WERI-Rb-1 (cell line): Measurements from ENCODE around the gene HHEX.

ENCODE experiments used
- DNase-seq: peaks from one replicate; pipeline ENCODE4 v3.0.0-alpha.2; 2020
- H3K27ac ChIP-seq: fragments of 250-450 bp; sonication (Bioruptor Pico); 2 replicates; pipeline ENCODE4 v1.5.1; 2020; ENCODE audit warnings: mild to moderate bottlenecking, moderate library complexity
- H3K27me3 ChIP-seq: fragments of 250-450 bp; sonication (Bioruptor Pico); 2 replicates; pipeline ENCODE4 v1.5.1; 2021; ENCODE audit warnings: mild to moderate bottlenecking, low read depth, moderate library complexity; ENCODE audit not compliant: insufficient read depth, severe bottlenecking
- H3K36me3 ChIP-seq: fragments of 250-450 bp; sonication (Bioruptor Pico); 2 replicates; pipeline ENCODE4 v1.5.1; 2020; ENCODE audit warnings: mild to moderate bottlenecking, moderate library complexity
- H3K4me3 ChIP-seq: 2 replicates; pipeline ENCODE4 v1.5.1; 2011; ENCODE audit warnings: low read depth, mild to moderate bottlenecking, control low read depth, low read length
- H3K9me3 ChIP-seq: fragments of 250-450 bp; sonication (Bioruptor Pico); 2 replicates; pipeline ENCODE4 v1.5.1; 2021; ENCODE audit warnings: mild to moderate bottlenecking, moderate library complexity; ENCODE audit not compliant: severe bottlenecking
- TF ChIP-seq, protein P1 (sequence below): IDR thresholded peaks from 2 replicates; pipeline ENCODE4 v1.5.1; 2011; ENCODE audit warnings: low read depth, mild to moderate bottlenecking, control low read depth, inconsistent platforms, low read length

Gene HHEX

DNA sequence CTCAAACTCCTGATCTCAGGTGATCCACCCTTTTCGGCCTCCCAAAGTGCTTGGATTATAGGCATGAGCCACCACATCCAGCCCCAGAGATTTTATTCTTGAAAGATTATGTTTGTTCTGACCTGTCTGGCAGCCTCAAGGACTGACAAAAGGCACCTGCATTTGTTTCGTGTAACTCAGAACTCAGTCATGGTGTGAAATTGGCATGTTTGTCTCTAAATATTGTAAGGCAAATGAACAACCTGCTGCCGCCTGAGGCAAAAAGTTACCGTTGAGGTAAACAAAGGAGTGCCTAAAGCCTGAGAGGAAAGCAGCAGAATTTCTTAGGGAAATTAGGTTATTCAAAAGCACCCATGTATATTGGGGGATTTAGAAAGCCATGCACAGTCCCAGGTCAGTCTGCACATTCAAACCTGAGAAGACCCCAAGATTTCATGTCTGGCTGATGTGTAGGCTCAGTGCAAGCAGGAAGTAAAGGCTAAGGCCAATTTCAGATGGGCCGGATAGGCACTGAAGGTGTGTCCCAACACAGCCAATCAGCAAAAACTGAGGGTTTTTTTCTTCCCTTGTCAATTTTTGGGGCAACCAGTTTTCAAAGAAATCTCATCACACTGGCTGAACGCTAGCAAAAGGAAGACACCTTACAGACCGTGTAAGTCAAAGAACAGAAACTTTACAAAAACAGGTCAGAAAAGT is 33.3 kb upstream of the HHEX start:
- Histone ChIP-seq H3K36me3 (peaks cover 46% of the 10 kb centered on the region), H3K27me3 (no peaks in the 10 kb centered on the region), H3K9me3 (no peaks in the 10 kb centered on the region), H3K4me3 (no peak overlapping the region), H3K27ac (no peak overlapping the region)
- no peak for DNase-seq
- TF ChIP-seq, protein P1, sequence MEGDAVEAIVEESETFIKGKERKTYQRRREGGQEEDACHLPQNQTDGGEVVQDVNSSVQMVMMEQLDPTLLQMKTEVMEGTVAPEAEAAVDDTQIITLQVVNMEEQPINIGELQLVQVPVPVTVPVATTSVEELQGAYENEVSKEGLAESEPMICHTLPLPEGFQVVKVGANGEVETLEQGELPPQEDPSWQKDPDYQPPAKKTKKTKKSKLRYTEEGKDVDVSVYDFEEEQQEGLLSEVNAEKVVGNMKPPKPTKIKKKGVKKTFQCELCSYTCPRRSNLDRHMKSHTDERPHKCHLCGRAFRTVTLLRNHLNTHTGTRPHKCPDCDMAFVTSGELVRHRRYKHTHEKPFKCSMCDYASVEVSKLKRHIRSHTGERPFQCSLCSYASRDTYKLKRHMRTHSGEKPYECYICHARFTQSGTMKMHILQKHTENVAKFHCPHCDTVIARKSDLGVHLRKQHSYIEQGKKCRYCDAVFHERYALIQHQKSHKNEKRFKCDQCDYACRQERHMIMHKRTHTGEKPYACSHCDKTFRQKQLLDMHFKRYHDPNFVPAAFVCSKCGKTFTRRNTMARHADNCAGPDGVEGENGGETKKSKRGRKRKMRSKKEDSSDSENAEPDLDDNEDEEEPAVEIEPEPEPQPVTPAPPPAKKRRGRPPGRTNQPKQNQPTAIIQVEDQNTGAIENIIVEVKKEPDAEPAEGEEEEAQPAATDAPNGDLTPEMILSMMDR: no peak

DNA sequence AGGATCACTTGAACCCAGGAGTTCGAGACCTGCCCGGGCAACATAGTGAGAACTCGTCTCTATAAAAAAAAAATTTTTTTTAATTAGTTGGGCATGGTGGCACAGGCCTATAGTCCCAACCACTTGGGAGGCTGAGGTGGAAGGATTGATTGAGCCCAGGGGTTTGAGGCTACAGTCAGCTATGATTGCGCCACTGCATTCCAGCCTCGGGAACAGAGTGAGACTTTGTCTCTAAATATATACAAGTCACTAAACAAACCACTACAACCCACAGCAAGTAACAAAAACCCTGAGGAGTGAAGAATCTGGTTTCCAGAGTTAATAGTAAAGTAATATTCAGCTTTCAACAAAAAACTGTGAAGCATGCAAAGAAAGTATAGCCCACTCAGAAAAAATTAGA is 32.7 kb upstream of the HHEX start:
- Histone ChIP-seq H3K27me3 (no peaks in the 10 kb centered on the region), H3K4me3 (no peak overlapping the region), H3K9me3 (no peaks in the 10 kb centered on the region), H3K27ac (no peak overlapping the region), H3K36me3 (peaks cover 39% of the 10 kb centered on the region)
- TF ChIP-seq, protein P1: no peak
- DNase-seq: no peak

DNA sequence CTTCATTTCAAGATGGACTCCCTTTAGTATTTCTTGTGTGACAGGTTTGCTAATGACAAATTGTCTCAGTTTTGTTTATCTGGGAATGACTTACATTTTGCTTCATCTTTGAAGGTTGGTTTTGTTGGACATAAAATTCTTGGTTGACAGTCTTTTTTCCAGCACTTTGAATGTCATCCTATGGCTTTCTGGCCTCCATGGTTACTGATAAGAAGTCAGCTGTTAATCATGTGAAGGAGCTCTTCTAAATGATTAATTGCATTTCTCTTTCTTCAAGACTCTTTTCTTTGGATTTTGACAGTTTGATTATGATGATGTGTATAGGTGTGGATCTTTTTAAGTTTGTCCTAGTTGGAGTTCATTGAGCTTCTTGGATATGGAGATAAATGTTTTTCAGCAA is 26.9 kb upstream of the HHEX start:
- Histone ChIP-seq H3K27ac (no peak overlapping the region), H3K36me3 (no peaks in the 10 kb centered on the region), H3K4me3 (no peak overlapping the region), H3K27me3 (no peaks in the 10 kb centered on the region), H3K9me3 (no peaks in the 10 kb centered on the region)
- DNase-seq: no peak
- TF ChIP-seq, protein P1: no peak

DNA sequence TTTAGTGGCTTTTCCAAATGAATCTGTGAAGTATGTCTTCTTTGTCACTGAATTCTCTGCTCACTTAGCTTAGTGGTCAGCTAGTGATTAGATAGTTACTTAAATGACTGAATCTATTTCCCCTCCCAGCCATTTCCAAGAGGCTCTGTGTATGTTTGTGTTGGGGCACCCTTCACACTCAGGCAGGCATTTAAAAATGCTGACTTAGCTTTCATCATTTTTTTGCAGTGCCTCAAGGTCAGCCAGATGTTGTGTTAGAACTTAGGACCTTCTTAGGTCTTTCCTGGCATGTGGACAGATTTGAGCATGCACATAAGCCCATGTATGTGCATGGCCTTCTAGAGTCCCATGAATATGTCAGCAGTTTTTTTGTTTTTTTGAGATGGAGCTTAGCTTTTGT is 25.4 kb upstream of the HHEX start:
- H3K27ac ChIP-seq: no peak overlapping the region
- no peak for DNase-seq
- no peaks in the 10 kb centered on the region for H3K9me3 ChIP-seq
- no peak overlapping the region for H3K4me3 ChIP-seq
- TF ChIP-seq, protein P1: no peak
- H3K36me3 ChIP-seq: no peaks in the 10 kb centered on the region
- H3K27me3 ChIP-seq: no peaks in the 10 kb centered on the region

DNA sequence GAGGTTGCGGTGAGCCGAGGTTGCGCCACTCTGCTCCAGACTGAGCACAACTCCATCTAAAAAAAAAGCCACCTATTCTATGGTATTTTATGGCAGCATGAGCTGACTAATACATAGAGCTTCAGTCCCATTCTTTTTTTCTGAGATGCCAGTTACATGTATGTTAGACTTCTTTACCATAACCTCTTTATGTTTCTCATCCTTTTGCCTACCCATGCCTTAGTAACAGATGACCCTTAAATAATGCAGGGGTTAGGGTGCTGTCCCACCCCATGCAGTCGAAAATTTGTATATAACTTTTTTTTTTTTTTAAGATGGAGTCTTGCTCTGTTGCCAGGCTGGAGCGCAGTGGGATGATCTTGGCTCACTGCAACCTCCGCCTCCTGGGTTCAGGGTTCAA is 22.7 kb upstream of the HHEX start:
- DNase-seq: no peak
- H3K27me3 ChIP-seq: no peaks in the 10 kb centered on the region
- H3K27ac ChIP-seq: no peak overlapping the region
- TF ChIP-seq, protein P1: no peak
- H3K36me3 ChIP-seq: no peaks in the 10 kb centered on the region
- no peaks in the 10 kb centered on the region for H3K9me3 ChIP-seq
- H3K4me3 ChIP-seq: no peak overlapping the region

DNA sequence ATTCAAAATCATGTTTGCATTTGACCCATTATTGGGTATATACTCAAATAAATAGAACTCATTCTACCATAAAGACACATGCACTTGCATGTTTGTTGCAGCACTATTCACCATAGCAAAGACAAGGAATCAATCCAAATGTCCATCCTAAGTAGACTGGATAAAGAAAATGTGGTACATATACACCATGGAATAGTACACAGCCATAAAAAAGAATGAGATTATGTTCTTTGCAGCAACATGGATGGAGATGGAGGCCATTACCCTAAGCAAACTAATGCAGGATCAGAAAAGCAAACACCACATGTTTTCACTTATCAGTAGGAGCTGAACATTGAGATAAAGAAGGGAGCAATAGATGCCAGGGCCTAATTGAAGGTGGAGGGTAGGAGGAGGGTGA is 12.0 kb upstream of the HHEX start:
- Histone ChIP-seq H3K27me3 (no peaks in the 10 kb centered on the region), H3K27ac (no peak overlapping the region), H3K4me3 (no peak overlapping the region), H3K9me3 (no peaks in the 10 kb centered on the region), H3K36me3 (no peaks in the 10 kb centered on the region)
- TF ChIP-seq, protein P1: no peak
- DNase-seq: no peak
